Stomach (tissue), 4 donors: ENCODE measurements around the gene PTPRE.

Source experiments
- EP300 ChIP-seq: sonication (generic); formaldehyde crosslinking; IDR thresholded peaks from one replicate; pipeline ENCODE4 v1.6.1; 2017; ENCODE audit warnings: antibody characterized with exemption
- POLR2A ChIP-seq, 4 donors: fragments of 450-650 bp; IDR thresholded peaks; one replicate each; pipeline ENCODE4 v1.6.1; 2016; ENCODE audit warnings: antibody characterized with exemption in 4 of 4, control low read depth in 2 of 4, mild to moderate bottlenecking in 1 of 4, moderate library complexity in 1 of 4
- TF ChIP-seq, protein P1 (sequence below), 7 experiments: fragments of 450-650 bp in 4 of 7; fragments of 200-600 bp in 3 of 7; sonication (generic) in 3 of 7; IDR thresholded peaks; one replicate each; pipeline ENCODE4 v1.5.1; 2016 to 2019; ENCODE audit warnings: antibody characterized with exemption in 7 of 7, control low read depth in 2 of 7, mild to moderate bottlenecking in 1 of 7

DNA sequence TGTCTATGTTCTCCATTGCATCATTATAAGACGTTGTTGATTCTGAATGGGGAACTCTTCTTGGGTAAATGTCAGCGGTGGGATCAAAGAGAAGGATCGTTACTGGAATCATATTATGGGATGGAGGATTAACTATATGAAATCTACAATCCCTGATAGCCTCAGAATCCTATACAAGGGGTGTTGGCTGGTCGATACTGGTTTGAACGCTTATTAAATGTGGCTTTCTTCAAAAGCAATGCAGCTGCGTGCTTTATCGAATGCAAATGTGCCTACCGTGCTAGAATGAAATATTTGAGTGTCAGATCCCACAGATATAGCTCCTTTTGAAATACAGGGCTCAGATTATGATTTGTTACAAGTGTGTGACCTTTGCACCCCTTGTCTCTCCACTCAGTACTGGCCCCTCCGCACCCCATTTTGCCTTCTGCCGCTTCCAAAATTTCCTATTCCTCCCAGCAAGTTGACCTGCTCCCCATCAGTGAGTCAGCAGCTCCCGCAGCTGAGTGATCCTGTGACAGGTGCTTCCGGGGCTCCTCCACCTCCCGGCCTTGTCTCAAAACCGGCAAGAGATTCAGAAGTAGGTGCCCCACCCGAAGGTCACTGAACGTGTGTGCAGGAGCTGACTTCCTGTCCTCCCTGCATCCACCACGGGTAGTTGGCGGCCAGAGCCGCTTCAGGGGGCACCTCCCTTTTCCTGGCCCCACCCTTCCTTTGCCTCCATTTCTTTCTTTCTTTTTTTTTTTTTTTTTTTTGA, 76.6 kb downstream of the PTPRE start:
- TF ChIP-seq, protein P1, sequence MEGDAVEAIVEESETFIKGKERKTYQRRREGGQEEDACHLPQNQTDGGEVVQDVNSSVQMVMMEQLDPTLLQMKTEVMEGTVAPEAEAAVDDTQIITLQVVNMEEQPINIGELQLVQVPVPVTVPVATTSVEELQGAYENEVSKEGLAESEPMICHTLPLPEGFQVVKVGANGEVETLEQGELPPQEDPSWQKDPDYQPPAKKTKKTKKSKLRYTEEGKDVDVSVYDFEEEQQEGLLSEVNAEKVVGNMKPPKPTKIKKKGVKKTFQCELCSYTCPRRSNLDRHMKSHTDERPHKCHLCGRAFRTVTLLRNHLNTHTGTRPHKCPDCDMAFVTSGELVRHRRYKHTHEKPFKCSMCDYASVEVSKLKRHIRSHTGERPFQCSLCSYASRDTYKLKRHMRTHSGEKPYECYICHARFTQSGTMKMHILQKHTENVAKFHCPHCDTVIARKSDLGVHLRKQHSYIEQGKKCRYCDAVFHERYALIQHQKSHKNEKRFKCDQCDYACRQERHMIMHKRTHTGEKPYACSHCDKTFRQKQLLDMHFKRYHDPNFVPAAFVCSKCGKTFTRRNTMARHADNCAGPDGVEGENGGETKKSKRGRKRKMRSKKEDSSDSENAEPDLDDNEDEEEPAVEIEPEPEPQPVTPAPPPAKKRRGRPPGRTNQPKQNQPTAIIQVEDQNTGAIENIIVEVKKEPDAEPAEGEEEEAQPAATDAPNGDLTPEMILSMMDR (IDR thresholded peaks at IDR 0.05) = no peak
- TF ChIP-seq POLR2A (IDR thresholded peaks at IDR 0.05) = no peak
- TF ChIP-seq EP300 = no peak
